ENCODE data around the gene LYSMD2.

Gene LYSMD2

GRCh38 chr15:51718746-51719145 lies 18.7 kb downstream of the LYSMD2 start:
- no peak for DNase-seq

- DNase-seq = no peak
Measured at GRCh38 chr15:51718219-51718618, 19.2 kb downstream of the LYSMD2 start.

GRCh38 chr15:51714911-51715310 lies 22.5 kb downstream of the LYSMD2 start:
- no peak for DNase-seq

GRCh38 chr15:51714162-51714561 lies 23.3 kb downstream of the LYSMD2 start:
- no peak for DNase-seq

GRCh38 chr15:51709031-51709430 lies 28.4 kb downstream of the LYSMD2 start:
- DNase-seq = no peak

- no peak for DNase-seq
Measured at GRCh38 chr15:51708013-51708412, 29.4 kb downstream of the LYSMD2 start.

GRCh38 chr15:51706926-51707608 lies 30.4 kb downstream of the LYSMD2 start:
- no peak for DNase-seq

GRCh38 chr15:51706291-51706690 lies 31.2 kb downstream of the LYSMD2 start:
- DNase-seq = no peak

- DNase-seq = no peak
Measured at GRCh38 chr15:51702710-51703109, 34.7 kb downstream of the LYSMD2 start.

- DNase-seq = no peak
Measured at GRCh38 chr15:51699373-51699772, 38.1 kb downstream of the LYSMD2 start.

- DNase-seq = no peak
Measured at GRCh38 chr15:51697163-51697562, 40.3 kb downstream of the LYSMD2 start.

- no peak for DNase-seq
Measured at GRCh38 chr15:51696566-51696965, 40.9 kb downstream of the LYSMD2 start.

GRCh38 chr15:51692154-51692553 lies 45.3 kb downstream of the LYSMD2 start:
- no peak for DNase-seq

GRCh38 chr15:51688863-51689262 lies 48.6 kb downstream of the LYSMD2 start:
- no peak for DNase-seq

- DNase-seq = no peak
Measured at GRCh38 chr15:51687565-51687964, 49.9 kb downstream of the LYSMD2 start.

GRCh38 chr15:51681303-51681963 lies 56.0 kb downstream of the LYSMD2 start, which contains the start of gene SCG3:
SCG3 (plus strand) TSS chr15:51681503; CDS start chr15:51681756, 253 bp downstream.
- DNase-seq = peak; percentile 7 to 50 (median 16)

- DNase-seq = no peak
Measured at GRCh38 chr15:51680321-51680720, 57.1 kb downstream of the LYSMD2 start.

GRCh38 chr15:51678096-51678495 lies 59.4 kb downstream of the LYSMD2 start:
- no peak for DNase-seq

- no peak for DNase-seq
Measured at GRCh38 chr15:51677452-51677851, 60.0 kb downstream of the LYSMD2 start.

GRCh38 chr15:51677021-51677420 lies 60.4 kb downstream of the LYSMD2 start:
- no peak for DNase-seq

GRCh38 chr15:51675234-51675633 lies 62.2 kb downstream of the LYSMD2 start:
- no peak for DNase-seq
